Measurements from ENCODE around the gene TSC22D3. TPM values are rescaled to one million over a fixed set of nuclear protein-coding genes. Genes with fewer than 3 reads are reported as not detected.

The TSC22D3 gene
- total RNA-seq, 1 donor from 2014 or later, result 32.9 TPM

- TF ChIP-seq CTCF (conservative IDR thresholded peaks at IDR 0.05; ENCODE audit: low read depth, low read length), result no peak
- no peak overlapping the region for H3K4me3 ChIP-seq (ENCODE audit: low read depth, low read length)
Observed at GRCh38 chrX:107773206-107773605, 2.4 kb downstream of the TSC22D3 start.

GRCh38 chrX:107769581-107770317 is 5.8 kb downstream of the TSC22D3 start:
- no peak overlapping the region for H3K4me3 ChIP-seq (ENCODE audit: low read depth, low read length)
- TF ChIP-seq CTCF (conservative IDR thresholded peaks at IDR 0.05; ENCODE audit: low read depth, low read length), result no peak
- DNase-seq (ENCODE audit: low read depth), result no peak

More at GRCh38 chrX:107773206-107773605, 2.4 kb downstream of the TSC22D3 start:
- no peak for DNase-seq (ENCODE audit: low read depth)

- TF ChIP-seq CTCF (conservative IDR thresholded peaks at IDR 0.05; ENCODE audit: low read depth, low read length), result no peak
- no peak for DNase-seq (ENCODE audit: low read depth)
Observed at GRCh38 chrX:107768051-107768450, 7.5 kb downstream of the TSC22D3 start.

GRCh38 chrX:107766470-107767150 is 9.0 kb downstream of the TSC22D3 start:
- H3K4me3 ChIP-seq (ENCODE audit: low read depth, low read length), result no peak overlapping the region
- TF ChIP-seq CTCF (conservative IDR thresholded peaks at IDR 0.05; ENCODE audit: low read depth, low read length), result no peak
- DNase-seq (ENCODE audit: low read depth), result no peak

More at GRCh38 chrX:107768051-107768450, 7.5 kb downstream of the TSC22D3 start:
- no peak overlapping the region for H3K4me3 ChIP-seq (ENCODE audit: low read depth, low read length)

GRCh38 chrX:107764845-107765608 is 10.6 kb downstream of the TSC22D3 start:
- no peak for TF ChIP-seq CTCF (conservative IDR thresholded peaks at IDR 0.05; ENCODE audit: low read depth, low read length)
- no peak overlapping the region for H3K4me3 ChIP-seq (ENCODE audit: low read depth, low read length)
- no peak for DNase-seq (ENCODE audit: low read depth)

- no peak for TF ChIP-seq CTCF (conservative IDR thresholded peaks at IDR 0.05; ENCODE audit: low read depth, low read length)
- no peak for DNase-seq (ENCODE audit: low read depth)
- no peak overlapping the region for H3K4me3 ChIP-seq (ENCODE audit: low read depth, low read length)
Observed at GRCh38 chrX:107763647-107764046, 11.9 kb downstream of the TSC22D3 start.

Measured in epithelial cell of proximal tubule (primary cell).